ENCODE data around the gene UNCX.

DNA sequence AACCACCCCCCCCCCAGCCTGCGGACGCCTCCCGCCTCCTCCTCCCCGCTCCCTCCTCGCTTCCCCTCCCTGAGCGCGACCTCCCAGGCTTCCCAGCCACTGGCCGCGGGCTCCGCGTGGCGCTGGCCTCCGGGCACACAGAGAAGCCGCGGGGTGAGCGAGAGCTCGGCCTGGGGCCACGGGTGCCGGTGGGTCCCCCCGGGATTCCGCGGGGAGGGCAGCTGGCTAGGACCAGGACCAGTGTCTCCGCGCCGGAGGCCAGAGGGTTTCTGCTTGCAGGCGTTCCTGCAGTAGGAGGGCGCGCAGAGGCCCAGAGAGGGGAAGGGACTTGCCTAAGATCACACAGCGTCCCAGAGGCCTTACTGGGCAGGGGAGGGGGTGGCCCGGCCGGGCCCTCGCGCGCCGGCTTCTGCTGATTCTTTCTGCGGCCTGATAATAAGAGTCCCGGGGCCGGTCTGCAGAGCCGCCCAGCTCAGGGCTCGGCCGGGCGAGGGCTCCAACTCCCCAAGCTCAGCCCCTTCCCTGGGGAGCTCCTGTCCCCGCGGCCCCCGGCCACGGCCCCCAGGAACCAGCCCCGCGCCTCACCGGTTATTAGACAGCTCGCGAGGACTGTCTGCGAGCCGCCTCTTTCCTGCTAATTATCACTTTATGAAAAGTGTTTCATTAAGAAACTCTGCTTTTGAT, 10.1 kb downstream of the UNCX start:
- no peak for TF ChIP-seq POLR2A (IDR thresholded peaks at IDR 0.05; ENCODE audit: borderline replicate concordance, extremely low read depth, insufficient read depth, insufficient read length)
- TF ChIP-seq CBX3 (IDR thresholded peaks at IDR 0.05; ENCODE audit: low read depth): no peak
- TF ChIP-seq ZNF274 (IDR thresholded peaks at IDR 0.05; ENCODE audit: low read depth, low read length): no peak
- TF ChIP-seq EZH2 (IDR thresholded peaks at IDR 0.05): no peak
- TF ChIP-seq, protein P1, sequence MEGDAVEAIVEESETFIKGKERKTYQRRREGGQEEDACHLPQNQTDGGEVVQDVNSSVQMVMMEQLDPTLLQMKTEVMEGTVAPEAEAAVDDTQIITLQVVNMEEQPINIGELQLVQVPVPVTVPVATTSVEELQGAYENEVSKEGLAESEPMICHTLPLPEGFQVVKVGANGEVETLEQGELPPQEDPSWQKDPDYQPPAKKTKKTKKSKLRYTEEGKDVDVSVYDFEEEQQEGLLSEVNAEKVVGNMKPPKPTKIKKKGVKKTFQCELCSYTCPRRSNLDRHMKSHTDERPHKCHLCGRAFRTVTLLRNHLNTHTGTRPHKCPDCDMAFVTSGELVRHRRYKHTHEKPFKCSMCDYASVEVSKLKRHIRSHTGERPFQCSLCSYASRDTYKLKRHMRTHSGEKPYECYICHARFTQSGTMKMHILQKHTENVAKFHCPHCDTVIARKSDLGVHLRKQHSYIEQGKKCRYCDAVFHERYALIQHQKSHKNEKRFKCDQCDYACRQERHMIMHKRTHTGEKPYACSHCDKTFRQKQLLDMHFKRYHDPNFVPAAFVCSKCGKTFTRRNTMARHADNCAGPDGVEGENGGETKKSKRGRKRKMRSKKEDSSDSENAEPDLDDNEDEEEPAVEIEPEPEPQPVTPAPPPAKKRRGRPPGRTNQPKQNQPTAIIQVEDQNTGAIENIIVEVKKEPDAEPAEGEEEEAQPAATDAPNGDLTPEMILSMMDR (IDR thresholded peaks at IDR 0.05 in 2 of 3, conservative IDR thresholded peaks at IDR 0.05 in 1 of 3; ENCODE audit: borderline replicate concordance in 1 of 3, insufficient read depth in 1 of 3, low read depth in 2 of 3, low read length in 2 of 3): no peak
- no peak for TF ChIP-seq TCF7L2 (IDR thresholded peaks at IDR 0.05; ENCODE audit: borderline replicate concordance, extremely low read depth, insufficient read depth, insufficient read length)
- TF ChIP-seq SRF (IDR thresholded peaks at IDR 0.05; ENCODE audit: low read depth): no peak

All from HCT116 (cell line).